HG03159 (cell line): ENCODE data around the gene SPAG16.

ENCODE experiments used
- ATAC-seq: cut with Tn5 transposase; IDR thresholded peaks from one replicate; pipeline ENCODE4 v1.9.1; 2021; ENCODE audit warnings: mild to moderate bottlenecking, moderate library complexity; ENCODE audit not compliant: unreplicated experiment

Gene SPAG16

DNA sequence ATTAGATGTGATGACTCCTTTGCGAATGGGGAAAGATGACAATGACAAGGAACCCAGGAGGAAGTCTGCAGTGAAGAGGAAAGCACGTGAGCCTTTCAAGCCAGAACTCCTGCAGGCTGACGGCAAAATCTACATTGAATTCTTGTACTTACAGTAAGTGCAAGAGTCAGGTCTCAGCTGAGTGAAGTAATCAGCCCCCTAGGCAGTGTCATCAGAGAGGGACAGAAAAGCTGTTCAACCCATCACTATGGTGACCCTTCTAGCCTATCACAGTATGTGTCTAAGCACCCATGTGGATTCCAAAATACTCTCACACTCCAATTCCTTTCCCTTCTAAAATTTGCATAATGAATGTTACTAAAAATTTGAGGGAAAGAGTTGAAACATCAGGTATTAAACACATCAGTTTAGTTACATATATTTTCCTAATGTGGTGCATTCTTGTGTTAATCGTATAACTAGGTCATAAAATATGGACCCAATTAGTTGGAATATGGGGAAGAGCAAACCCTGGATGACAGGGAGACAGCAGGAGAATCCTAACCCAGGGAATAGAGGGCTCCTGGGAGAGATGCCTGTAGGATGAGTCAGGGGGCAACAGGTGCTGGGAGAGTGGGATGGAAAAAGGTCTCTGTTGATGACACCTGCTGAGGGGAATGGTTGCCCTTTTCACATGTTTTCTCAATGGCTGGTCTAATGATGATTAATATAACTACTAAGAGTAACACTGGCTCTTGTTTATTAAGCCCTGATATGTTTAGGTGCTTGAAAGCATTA is 1166.0 kb downstream of the SPAG16 start:
- no peak for ATAC-seq

DNA sequence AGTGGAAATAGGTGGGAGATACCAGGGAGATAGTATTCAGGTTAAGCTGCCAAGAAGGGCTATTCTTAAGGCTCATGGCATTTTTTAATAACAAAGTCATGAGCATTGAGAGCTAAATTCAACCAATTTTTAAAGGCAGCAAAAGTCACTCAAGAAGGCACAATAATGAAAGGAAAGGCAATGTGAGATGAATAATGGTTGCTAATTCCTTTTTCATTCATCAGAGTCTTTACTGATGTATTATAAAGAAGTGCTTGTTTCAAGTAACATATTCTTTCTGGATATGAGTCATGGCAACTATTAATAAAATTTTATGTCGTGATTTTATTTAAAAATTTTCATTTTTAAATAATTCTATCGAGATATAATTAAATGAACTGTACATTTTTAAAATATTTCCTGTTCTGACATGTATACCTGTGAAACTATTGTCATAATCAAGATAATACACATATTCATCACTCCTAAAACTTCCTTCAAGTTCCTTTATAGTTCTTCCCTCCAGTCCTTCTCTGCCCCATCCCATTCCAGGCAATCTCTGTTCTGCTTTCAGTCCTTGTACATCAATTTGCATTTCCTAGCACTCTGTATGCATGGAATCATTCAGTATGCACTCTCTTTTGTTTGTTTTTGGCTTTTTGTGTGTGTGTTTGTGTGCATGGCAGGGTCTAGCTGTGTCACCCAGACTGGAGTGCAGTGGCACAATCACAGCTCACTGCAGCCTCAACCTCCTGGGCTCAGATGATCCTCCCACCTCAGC is 1167.4 kb downstream of the SPAG16 start:
- ATAC-seq = no peak
